NCI-H1436 (cell line): ENCODE data around the gene LRRC8B.

Source experiments
- DNase-seq: peaks from one replicate; lab custom pipeline; 2025; lab: John Stamatoyannopoulos, UW

LRRC8B gene

GRCh38 chr1:89633800-89634625 lies 109.4 kb downstream of the LRRC8B start:
- DNase-seq: no peak

- DNase-seq: no peak
These were observed 111.5 kb downstream of the LRRC8B start for GRCh38 chr1:89635825-89636815.

- DNase-seq: no peak
These were observed 112.9 kb downstream of the LRRC8B start for GRCh38 chr1:89637496-89637895.

- no peak for DNase-seq
These were observed 115.8 kb downstream of the LRRC8B start for GRCh38 chr1:89640440-89640839.

- no peak for DNase-seq
These were observed 117.2 kb downstream of the LRRC8B start for GRCh38 chr1:89641781-89642180.

GRCh38 chr1:89643577-89643976 lies 118.9 kb downstream of the LRRC8B start:
- no peak for DNase-seq

- DNase-seq: no peak
These were observed 119.6 kb downstream of the LRRC8B start for GRCh38 chr1:89644119-89644814.

GRCh38 chr1:89646259-89646658 lies 121.6 kb downstream of the LRRC8B start:
- no peak for DNase-seq
